Epithelial cell of proximal tubule (primary cell): Measurements from ENCODE around the gene EFHC1. TPM values are rescaled to one million over a fixed set of nuclear protein-coding genes. Genes with fewer than 3 reads are reported as not detected.

ENCODE experiments used
- DNase-seq: peaks from one replicate; pipeline ENCODE4 v3.0.0-alpha.2; 2011; ENCODE audit warnings: low read depth
- H3K4me3 ChIP-seq: 2 replicates; pipeline ENCODE4 v1.5.1; 2011; ENCODE audit warnings: low read depth, mild to moderate bottlenecking, low read length
- CTCF ChIP-seq: conservative IDR thresholded peaks from 2 replicates; pipeline ENCODE4 v1.5.1; 2012; ENCODE audit warnings: low read depth, mild to moderate bottlenecking, low read length
- total RNA-seq: library from RNA; depleted of rRNA; stranded (reverse); fragments of >200 nt; gene quantifications from 2 replicates; pipeline ENCODE4 v1.2.3, GENCODE V29; 2015

Gene EFHC1
- total RNA-seq, 1 donor from 2014 or later: 20.2 TPM

- no peak for DNase-seq
Measured at GRCh38 chr6:52547647-52548352, 127.7 kb downstream of the EFHC1 start.

GRCh38 chr6:52548353-52548713, 128.2 kb downstream of the EFHC1 start:
- DNase-seq: no peak
- H3K4me3 ChIP-seq: no peak overlapping the region
- no peak for TF ChIP-seq CTCF

More at GRCh38 chr6:52547647-52548352, 127.7 kb downstream of the EFHC1 start:
- no peak for TF ChIP-seq CTCF
- no peak overlapping the region for H3K4me3 ChIP-seq

GRCh38 chr6:52548999-52549398, 128.9 kb downstream of the EFHC1 start:
- no peak for TF ChIP-seq CTCF
- DNase-seq: no peak
- no peak overlapping the region for H3K4me3 ChIP-seq

GRCh38 chr6:52549428-52549827, 129.3 kb downstream of the EFHC1 start:
- TF ChIP-seq CTCF: no peak
- H3K4me3 ChIP-seq: no peak overlapping the region
- DNase-seq: no peak

- H3K4me3 ChIP-seq: no peak overlapping the region
- DNase-seq: no peak
- no peak for TF ChIP-seq CTCF
Measured at GRCh38 chr6:52550014-52550575, 130.0 kb downstream of the EFHC1 start.

- DNase-seq: no peak
- TF ChIP-seq CTCF: no peak
- H3K4me3 ChIP-seq: no peak overlapping the region
Measured at GRCh38 chr6:52550870-52551269, 130.7 kb downstream of the EFHC1 start.

- DNase-seq: peak; percentile 62
- no peak overlapping the region for H3K4me3 ChIP-seq
- no peak for TF ChIP-seq CTCF
Measured at GRCh38 chr6:52551483-52552277, 131.5 kb downstream of the EFHC1 start.
